ENCODE measurements around the gene ITGA5.

DNA sequence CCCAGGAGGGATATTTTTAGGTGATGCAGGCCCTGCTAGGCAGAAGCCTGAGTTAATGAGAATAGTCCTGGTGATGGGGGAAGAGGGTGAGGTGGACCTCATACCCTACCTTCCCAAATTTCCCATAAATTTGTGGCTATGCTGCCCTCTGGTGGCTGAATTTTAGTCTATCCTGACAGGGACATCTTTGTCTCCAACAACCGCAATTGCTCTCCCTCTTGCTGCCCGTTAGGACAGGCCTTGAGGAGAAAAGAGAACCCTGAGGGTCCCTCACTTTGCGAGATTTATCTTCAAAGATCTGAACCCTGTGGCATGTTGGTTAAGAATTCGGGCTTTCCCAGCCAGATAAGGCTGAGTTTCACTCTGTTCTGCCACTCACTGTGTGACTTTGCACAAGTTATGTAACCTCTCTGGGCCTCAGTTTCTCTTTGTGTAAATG is 24.8 kb downstream of the ITGA5 start:
- TF ChIP-seq, protein P1, sequence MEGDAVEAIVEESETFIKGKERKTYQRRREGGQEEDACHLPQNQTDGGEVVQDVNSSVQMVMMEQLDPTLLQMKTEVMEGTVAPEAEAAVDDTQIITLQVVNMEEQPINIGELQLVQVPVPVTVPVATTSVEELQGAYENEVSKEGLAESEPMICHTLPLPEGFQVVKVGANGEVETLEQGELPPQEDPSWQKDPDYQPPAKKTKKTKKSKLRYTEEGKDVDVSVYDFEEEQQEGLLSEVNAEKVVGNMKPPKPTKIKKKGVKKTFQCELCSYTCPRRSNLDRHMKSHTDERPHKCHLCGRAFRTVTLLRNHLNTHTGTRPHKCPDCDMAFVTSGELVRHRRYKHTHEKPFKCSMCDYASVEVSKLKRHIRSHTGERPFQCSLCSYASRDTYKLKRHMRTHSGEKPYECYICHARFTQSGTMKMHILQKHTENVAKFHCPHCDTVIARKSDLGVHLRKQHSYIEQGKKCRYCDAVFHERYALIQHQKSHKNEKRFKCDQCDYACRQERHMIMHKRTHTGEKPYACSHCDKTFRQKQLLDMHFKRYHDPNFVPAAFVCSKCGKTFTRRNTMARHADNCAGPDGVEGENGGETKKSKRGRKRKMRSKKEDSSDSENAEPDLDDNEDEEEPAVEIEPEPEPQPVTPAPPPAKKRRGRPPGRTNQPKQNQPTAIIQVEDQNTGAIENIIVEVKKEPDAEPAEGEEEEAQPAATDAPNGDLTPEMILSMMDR (IDR thresholded peaks at IDR 0.05; ENCODE audit: insufficient read depth, low read length, poor library complexity, severe bottlenecking): peak; percentile 67
- no peak for TF ChIP-seq EZH2phosphoT487 (conservative IDR thresholded peaks at IDR 0.05; ENCODE audit: low read length)
